ELR (cell line): ENCODE data around the gene TSLP.

Source experiments
- DNase-seq: peaks from one replicate; pipeline ENCODE4 v3.0.0-alpha.2; 2015; ENCODE audit warnings: low read depth

Gene TSLP

GRCh38 chr5:111071413-111071812, at the start of gene TSLP:
Gene TSLP (plus strand): TSS chr5:111071713. CDS start chr5:111071891, 178 bp downstream.
- DNase-seq = no peak

- DNase-seq = no peak
These were observed 49.2 kb upstream of the TSLP start for GRCh38 chr5:111022301-111022700.

GRCh38 chr5:111028865-111029264, 42.6 kb upstream of the TSLP start:
- DNase-seq = no peak

GRCh38 chr5:111043712-111044506, 27.6 kb upstream of the TSLP start:
- peak; percentile 62 for DNase-seq

GRCh38 chr5:111058064-111058463, 13.4 kb upstream of the TSLP start:
- no peak for DNase-seq

- DNase-seq = no peak
These were observed 11.3 kb upstream of the TSLP start for GRCh38 chr5:111060169-111060568.

GRCh38 chr5:111061618-111062017, 9.9 kb upstream of the TSLP start:
- DNase-seq = peak; percentile 22

- peak; percentile 49 for DNase-seq
These were observed 7.7 kb upstream of the TSLP start for GRCh38 chr5:111063709-111064322.

- DNase-seq = no peak
These were observed 5.1 kb upstream of the TSLP start for GRCh38 chr5:111066261-111066938.

- DNase-seq = no peak
These were observed 3.3 kb upstream of the TSLP start for GRCh38 chr5:111068213-111068612.

- DNase-seq = peak; percentile 50
These were observed 1.7 kb upstream of the TSLP start for GRCh38 chr5:111069839-111070238.

GRCh38 chr5:111070272-111071134, 1.0 kb upstream of the TSLP start:
- no peak for DNase-seq

GRCh38 chr5:111072949-111073682, 1.6 kb downstream of the TSLP start:
- peak; percentile 43 for DNase-seq

- no peak for DNase-seq
These were observed 2.7 kb downstream of the TSLP start for GRCh38 chr5:111074244-111074643.

- DNase-seq = peak; percentile 81
These were observed 4.0 kb downstream of the TSLP start for GRCh38 chr5:111075520-111075919.

GRCh38 chr5:111076091-111076490, 4.6 kb downstream of the TSLP start:
- DNase-seq = no peak

GRCh38 chr5:111077678-111078077, 6.2 kb downstream of the TSLP start:
- no peak for DNase-seq

GRCh38 chr5:111079846-111080245, 8.3 kb downstream of the TSLP start:
- DNase-seq = peak; percentile 26

- no peak for DNase-seq
These were observed 11.8 kb downstream of the TSLP start for GRCh38 chr5:111083323-111083722.

- peak; percentile 93 for DNase-seq
These were observed 20.7 kb downstream of the TSLP start, which contains the start of gene WDR36 for GRCh38 chr5:111092062-111092853. Gene WDR36 (plus strand): TSS chr5:111092348. CDS start chr5:111092457, 109 bp downstream.
